Middle frontal gyrus (tissue), 1 donor: ENCODE data around the gene ST3GAL3.

Experiments used
- DNase-seq: peaks from one replicate; pipeline ENCODE4 v3.0.0-alpha.2; 2015; ENCODE audit warnings: low spot score; ENCODE audit errors: extremely low spot score

The ST3GAL3 gene

DNA sequence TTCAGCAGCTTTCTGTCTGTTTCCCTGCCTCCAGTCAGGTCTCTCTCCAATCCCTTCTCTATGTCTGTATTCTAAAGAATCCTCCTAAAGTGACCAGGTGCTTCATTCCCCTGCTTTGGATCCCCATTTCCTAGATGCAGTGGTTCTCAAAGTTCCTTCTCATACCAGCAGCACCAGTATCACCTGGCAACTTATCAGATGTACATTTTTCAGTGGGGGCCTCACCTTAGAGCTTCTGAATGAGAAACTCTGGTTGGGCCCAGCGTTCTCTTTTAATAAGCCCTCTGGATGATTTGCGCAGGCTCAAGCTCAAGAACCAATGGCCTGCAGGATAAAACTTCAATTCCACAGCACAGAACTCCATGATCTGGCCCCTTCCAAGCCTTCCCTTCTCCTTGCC, 200.9 kb downstream of the ST3GAL3 start:
- DNase-seq: no peak

DNA sequence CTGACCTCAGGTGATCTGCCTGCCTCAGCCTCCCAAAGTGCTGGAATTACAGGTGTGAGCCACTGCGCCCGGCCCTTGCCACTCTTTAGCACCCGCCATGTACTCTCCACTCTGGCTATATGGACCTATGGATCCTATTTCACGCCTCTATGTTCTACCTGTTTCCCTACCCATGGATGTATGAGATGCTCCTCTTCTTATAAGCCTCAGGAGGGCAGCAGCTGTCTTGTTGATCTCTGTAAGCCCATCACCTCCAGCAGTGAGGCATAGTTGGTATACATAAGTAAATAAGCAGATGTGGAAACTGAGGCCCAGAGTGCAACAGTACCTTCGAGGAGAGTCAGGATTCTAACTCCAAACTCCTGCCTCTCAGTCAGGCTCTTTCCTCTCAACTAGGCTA, 201.5 kb downstream of the ST3GAL3 start:
- no peak for DNase-seq

DNA sequence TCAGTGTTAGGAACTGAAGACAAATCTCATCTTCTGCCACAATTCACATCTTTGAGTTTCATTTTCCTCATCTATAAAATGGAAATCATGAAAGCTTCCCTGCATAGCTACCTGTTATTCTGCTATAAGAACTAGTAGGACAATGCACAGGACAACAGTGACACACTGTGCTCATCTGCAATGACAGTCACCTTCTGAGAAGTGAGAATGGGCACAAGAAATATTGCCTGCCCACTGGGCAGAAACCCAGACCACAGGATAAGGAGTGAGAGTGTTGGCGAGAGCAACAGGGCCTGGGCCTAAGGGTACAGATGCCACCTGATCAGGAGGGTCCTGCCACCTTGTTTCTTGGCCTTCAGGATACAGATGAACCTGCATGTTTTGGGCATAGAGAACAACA, 203.0 kb downstream of the ST3GAL3 start:
- DNase-seq: no peak

DNA sequence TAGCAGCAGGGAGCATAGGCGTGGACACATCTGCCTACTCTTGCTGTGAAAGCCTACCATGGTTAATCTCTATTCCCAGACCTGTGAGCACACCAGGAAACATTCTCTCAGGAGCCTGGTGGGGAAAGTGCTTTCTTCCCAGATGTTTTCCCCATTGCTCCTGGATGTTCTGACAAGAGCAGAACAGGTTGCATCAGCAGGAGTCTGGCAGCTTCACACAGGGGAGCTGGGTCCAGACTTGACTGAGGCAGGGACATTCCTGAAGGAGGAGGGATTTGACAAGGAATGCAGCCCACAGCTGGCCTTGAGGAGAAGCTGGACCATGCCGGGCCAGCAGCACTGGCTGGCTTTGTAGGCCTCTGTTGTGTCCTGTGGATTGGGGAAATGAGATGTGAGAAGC, 205.3 kb downstream of the ST3GAL3 start:
- DNase-seq: no peak

DNA sequence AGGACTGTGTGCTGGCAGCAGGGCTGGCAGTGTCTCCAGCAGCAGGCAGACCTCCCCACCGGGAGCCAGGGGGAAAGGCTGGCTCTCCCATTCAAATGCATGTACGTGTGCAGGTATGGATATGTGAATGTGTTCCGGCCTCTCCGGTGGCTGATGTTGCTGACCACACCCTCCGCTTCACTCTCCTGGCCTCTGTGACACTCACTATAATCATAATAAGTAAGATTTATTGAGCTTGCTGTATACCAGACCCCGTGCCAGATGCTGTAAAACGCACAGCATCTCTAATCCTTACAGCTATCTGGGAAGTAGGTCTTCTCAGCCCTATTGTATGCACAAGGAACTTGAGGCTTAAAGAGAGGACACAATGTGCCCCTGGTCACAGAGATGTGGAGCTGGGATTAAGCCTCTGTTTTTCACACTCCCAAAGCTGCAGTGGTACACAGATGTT, 205.7 kb downstream of the ST3GAL3 start:
- no peak for DNase-seq

DNA sequence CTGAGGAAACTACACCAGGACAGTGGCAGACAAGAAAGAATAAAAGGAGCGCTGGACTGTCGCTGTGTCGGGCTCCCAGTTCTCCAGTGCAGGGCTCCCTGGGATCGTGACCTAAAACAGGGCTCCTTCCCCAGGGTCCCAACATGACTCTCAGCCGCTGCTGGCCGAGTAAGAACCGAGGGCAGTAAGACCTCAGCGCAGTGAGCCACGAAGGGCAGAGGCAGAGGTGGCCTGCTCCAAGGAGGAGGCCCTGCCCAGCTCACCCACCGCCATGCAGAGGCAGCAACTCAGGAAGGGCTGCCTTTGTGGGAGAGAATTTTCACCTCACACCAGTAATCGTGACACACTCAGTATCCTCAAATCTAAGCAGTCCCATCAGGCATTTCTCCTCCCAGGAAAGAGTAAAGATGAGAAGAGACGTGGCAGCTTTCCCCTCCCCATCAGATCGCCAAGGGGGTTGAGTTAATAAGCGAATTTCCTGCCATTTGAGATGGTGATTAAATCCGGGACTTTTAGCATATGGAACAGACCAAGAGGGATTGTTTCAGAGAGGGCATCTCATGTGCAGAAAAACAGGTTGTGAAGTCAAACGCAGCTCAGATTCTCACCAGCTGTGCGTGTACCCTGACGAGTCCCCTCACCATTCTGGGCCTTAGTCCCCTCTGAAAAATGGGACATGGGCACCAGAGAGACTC, 206.5 kb downstream of the ST3GAL3 start:
- DNase-seq: no peak

DNA sequence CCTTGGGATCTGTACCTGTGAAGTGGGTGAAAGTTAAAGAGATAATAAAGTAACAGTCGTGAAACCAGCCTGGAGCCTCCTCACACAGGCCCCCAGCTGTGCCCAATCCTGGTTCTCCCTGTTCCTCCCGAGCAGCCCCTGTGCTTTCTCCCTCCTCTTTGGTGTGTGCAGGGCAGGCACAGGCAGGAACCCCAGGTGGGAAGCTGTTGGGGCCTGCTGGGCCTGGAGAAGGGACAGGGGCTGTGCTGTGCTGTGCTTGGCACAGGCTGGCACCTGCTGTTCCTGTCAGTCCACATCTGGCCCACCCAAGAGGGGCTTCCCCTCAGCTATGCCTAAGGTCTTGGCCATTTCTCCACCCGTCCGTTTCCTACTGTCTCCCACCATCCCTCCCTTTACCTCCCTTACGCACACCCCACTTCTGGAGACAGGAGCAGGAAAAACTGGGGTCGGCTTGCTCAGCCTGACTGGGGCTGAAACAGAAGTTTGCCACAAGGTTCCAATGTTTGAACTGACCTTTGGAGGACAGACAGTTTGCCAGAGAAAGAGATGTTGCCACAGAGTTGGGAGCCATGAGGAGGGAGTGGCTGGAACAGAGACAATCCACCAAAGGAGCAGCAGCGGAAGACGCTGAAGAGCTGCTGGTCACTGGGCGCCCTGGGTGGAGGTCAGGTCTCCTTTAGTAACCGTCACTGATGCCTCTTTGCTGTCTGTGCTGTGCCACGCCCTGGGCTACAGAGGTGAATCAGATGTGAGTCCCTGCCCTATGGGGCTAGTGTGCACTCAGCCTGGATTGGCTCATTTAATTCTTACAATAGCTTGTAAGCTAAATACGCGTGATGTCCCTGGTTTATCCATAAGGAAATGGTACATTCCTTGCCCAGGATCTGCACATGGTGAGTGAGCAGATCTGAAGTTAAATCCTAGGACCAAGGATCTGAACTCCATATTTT, 207.5 kb downstream of the ST3GAL3 start:
- no peak for DNase-seq

DNA sequence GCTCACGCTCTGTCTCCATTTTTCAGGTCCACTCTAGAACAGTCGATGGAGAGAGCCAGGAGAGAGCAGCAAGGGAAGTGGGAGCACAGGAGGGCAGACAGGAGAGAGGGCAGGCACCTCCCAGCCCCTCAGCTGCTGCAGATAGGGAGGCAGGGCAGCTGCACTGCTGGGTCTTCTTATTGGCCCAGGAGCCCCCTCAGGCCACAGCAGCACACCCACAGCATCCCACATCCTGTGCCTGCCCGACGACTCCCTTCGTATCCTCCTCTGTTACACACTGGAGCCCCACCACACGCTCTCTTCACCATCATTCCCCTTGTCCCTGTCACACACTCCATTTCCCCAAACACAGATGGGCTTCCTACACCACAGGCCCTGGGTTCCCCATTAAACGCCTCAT, 212.6 kb downstream of the ST3GAL3 start:
- DNase-seq: no peak

DNA sequence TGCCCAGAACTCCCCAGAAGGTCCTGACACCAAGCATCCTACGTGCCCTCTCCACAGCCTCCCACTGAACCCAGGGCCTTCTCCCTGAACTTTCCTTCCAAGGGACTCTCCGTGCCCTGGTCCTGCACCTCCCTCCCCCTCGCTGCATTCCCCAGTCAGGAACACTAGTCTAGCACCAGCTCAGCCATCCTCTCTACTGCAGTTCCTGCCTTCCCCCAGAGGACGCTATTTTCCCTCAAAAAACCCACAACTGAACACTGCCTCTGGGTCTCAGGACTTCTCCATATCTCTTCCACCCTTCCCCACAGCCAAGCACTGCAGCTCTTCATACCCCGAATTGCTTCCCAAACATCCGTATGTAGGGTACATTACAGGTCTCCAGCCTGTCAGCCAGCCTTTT, 213.7 kb downstream of the ST3GAL3 start:
- no peak for DNase-seq

DNA sequence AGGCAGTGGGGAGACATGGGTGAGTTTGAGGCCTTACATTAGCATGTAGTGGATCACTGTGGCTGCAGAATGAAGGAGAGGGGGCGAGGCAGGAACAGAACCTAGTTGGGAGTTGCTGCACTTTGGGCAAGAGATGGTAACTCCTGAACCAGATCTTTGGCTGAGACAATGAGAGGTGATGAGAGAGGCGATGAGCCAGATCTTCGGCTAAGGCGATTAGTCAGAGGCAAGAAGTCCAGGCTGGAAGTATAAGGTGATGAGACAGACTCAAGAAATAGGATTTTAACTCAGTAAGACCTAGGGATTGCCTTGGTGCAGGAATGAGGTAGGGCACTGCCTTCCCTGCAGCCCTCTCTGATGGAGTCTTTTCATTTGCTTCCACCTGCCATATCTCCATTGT, 217.2 kb downstream of the ST3GAL3 start:
- DNase-seq: no peak

DNA sequence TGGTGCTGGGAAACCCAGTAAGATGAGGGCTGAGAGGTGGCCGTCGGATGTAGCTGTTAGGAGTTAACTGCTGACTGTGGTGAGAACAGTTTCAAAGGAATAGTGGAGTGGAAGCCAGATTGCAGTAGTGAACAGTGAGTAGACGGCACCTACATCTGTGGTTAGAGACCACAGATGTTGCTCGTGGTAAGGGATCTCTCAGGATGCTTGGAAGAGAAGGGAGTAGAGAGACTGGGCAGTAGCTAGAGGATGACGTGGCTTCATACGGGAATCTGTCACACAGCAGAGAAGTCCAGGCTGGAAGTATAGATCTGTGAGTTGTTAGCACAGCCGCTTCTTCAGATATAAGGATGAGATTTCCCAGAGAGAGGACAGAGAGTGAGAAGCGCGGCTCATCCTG, 218.5 kb downstream of the ST3GAL3 start:
- no peak for DNase-seq

DNA sequence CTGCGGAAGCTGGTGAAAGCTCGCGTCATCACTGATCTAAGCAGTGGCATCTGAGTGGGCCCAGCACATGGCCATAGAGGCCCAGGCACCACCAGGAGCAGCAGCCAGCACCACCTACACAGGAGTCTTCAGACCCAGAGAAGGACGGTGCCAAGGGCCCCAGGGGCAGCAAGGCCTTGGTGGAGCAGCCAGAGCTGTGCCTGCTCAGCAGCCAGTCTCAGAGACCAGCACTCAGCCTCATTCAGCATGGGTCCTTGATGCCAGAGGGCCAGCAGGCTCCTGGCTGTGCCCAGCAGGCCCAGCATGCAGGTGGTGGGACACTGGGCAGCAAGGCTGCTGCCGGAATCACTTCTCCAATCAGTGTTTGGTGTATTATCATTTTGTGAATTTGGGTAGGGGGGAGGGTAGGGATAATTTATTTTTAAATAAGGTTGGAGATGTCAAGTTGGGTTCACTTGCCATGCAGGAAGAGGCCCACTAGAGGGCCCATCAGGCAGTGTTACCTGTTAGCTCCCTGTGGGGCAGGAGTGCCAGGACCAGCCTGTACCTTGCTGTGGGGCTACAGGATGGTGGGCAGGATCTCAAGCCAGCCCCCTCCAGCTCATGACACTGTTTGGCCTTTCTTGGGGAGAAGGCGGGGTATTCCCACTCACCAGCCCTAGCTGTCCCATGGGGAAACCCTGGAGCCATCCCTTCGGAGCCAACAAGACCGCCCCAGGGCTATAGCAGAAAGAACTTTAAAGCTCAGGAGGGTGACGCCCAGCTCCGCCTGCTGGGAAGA, 223.0 kb downstream of the ST3GAL3 start:
- DNase-seq: no peak

DNA sequence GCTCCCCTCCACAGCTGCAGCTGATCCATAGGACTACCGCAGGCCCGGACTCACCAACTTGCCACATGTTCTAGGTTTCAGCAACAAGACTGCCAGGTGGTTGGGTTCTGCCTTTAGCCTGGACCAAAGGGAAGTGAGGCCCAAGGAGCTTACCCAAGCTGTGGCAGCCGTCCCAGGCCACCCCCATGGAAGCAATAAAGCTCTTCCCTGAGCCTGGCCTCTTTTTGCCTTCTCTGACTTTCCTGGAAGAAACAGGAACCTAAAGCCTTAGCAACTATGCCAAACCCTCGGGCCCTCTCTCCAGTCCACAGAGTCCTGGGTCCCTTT, 223.6 kb downstream of the ST3GAL3 start:
- no peak for DNase-seq

DNA sequence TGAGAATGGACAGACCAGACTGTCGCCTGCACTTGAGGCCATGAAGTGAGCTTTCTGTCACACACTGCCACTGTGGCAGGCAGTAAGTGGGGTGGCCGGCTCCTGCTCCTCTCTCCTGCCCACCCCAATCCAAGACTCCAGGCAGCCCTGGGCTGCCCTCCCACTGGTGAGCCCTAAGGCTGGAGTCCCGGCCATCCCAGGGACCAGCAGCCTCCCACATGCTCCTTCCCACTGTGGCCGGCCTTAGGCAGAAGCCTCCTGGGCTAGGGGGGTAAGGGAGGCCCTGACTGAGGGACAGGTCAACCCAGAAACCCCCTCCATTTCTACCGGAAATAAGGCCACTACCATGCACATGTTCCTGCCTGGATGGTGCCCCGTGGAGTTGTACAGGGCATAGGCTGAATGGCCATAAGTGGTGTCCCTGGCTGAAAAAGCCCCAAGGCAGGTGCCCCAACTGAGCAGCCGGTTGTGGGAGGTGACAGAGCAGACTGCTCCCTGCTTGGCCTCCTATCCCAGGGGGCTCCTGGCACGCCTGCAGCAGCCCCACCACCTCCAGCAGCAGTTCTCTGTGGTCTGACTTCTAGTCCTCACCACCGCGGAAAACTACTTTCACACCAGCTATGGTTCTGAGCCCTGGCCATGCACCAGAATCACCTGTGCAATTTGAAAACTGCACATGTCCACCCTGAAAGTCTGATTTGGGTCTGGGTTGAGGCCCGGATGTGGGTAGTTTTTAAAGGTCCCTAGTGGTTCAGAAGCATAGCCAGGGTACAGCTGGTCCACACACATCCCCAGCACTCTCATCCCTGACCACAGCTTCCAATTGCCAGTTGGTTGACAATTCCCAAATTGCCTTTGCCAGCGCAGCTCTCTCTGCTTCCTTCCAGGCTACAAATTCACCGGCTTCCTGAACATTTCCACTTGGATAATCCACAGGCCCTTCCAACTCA, 224.7 kb downstream of the ST3GAL3 start:
- DNase-seq: no peak

DNA sequence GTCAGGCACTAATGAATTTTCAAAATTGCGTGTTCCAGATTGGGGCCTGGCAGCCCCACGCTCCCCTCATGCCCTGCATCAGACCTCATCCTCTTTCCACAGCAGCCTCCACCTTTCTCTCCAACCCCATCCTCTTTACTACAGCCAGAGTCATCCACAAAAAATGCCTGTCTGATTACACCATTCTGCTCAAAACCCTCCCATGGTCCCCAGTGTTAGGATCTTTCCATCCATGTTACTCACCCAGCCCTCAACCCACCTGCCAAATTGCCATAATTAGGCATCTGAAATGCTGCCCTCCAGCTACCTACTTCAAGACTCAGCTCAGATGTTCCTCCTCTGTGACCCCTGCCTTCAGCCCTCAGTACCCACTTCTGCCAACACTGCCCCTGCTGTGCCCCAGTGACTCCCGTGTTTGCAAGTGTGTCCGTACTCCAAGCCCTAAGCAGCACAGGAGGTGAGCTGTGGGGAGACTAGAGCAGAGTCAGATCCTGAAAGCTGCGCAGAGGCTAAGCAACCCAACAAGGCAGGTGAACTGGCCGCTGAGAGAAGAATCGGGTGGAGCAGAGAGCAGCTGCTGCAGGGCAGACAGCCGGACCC, 225.6 kb downstream of the ST3GAL3 start:
- DNase-seq: no peak

DNA sequence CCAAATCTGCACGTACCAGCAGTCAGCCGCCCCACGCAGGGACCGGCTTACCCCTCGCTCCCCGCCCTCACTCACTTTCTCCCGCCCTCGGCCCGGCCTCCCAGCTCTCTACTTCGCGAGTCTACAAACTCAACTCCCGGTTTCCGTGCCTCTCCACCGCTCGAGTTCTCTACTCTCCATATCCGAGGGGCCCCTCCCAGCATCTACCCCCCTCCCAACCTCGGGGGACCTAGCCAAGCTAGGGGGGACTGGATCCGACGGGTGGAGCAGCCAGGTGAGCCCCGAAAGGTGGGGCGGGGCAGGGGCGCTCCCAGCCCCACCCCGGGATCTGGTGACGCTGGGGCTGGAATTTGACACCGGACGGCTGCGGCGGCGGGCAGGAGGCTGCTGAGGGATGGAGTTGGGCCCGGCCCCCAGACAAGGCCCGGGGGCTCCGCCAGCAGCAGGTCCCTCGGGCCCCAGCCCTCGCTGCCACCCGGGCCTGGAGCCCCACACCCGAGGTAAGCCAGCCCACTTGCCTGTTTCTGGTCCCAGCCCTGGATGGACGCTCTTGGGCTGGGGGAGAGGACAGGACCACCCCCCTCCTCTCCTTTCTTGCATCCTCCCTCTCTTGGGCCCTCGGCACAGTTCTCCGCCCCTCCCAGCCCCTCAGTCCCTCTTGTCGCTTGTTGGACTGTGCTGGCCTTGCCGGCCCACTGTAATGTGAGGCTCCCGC, 226.2 kb downstream of the ST3GAL3 start, which contains the start of gene ARTN:
Gene ARTN (plus strand): TSS at position 416 of the 715 bp plus-strand sequence. CDS start 1,856 bp downstream, outside the sequence.
- DNase-seq: no peak

DNA sequence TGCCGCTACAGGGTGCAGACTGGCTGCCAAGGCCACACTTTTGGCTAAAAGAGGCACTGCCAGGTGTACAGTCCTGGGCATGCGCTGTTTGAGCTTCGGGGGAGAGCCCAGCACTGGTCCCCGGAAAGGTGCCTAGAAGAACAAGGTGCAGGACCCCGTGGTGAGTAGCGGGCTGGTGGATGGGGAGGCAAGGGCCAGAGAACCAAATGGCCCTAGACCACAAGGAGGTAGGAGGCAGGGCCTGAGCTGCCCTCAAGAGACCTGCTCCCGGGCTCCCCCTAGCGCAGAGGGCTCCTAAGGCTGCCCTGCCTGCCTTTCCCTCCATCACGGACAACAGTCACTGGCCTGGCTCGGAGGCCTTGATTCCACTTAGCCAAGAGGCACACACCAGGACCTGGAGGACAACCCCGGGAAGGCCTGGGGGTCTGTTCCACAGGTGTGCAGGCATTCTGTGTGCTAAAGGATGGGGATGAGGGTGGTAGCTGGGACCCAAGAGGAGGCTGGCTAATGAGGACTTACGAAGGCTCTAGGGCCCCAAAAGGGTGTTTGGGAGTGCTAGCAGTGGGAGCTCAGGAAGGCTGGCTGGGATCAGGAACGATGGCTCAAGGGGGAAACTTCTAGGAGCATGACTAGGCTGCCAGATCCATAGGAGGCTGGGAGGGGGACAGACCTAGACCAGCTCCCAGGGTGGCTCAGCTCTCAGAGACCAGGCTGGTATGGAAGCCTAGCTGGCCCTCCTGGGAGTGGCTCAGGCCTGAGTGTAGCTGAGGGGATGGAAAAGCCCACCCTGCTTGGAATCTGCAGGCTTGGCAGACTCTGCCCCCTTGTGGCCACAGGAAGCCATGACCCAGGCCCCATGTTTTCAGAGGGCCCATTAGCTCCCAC, 227.0 kb downstream of the ST3GAL3 start:
- no peak for DNase-seq

DNA sequence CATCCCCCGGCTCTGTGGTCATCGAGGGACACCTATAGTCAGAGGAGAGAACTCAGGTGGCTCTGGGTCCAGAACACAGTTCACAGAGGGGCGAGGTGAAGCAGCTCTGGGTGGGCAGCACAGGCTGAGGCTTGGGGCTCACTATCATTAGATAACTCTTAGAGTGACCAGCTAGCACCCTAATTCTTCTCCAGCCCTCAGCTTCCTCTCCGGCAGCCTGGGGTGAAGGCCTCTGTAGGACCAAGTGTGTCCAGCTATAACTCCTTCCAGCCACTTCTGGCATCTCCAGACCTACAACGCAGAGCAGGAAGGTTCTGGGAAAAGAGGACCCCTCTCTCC, 227.6 kb downstream of the ST3GAL3 start:
- DNase-seq: no peak
